Transverse colon (tissue), 4 donors: ENCODE data around the gene KIF1B. TPM values are rescaled to one million over a fixed set of nuclear protein-coding genes. Genes with fewer than 3 reads are reported as not detected.
"Not testable (repeated sequence)": the region's sequence is repeated elsewhere in the genome, so short reads cannot be mapped to it uniquely, and the experiment has no call there.

Source experiments
- DNase-seq: peaks from one replicate; pipeline ENCODE4 v3.0.0-alpha.2; 2019
- H3K27ac ChIP-seq, 4 donors: fragments of 200-600 bp; sonication (generic); 2 replicates each; pipeline ENCODE4 v1.5.1; 2016 to 2018; ENCODE audit warnings: inconsistent platforms in 4 of 4
- H3K27me3 ChIP-seq: fragments of 200-600 bp; sonication (generic); 2 replicates; pipeline ENCODE4 v1.5.1; 2017; ENCODE audit warnings: inconsistent platforms
- H3K36me3 ChIP-seq, 4 donors: fragments of 200-600 bp; sonication (generic); 2 replicates each; pipeline ENCODE4 v1.5.1; 2017 to 2019; ENCODE audit warnings: inconsistent platforms in 4 of 4
- H3K4me1 ChIP-seq, 4 donors: fragments of 200-600 bp; sonication (generic); 2 replicates each; pipeline ENCODE4 v1.5.1; 2017 to 2020; ENCODE audit warnings: inconsistent platforms in 4 of 4
- H3K4me3 ChIP-seq, 4 donors: fragments of 200-600 bp; sonication (generic); 1 replicate in 1 of 4; 2 replicates in 3 of 4; pipeline versions ENCODE4 v1.5.1 to v1.6.1; 2017 to 2019; ENCODE audit warnings: inconsistent platforms in 4 of 4
- H3K9me3 ChIP-seq, 2 donors: fragments of 200-600 bp; sonication (generic); 2 replicates each; pipeline ENCODE4 v1.5.1; 2017 to 2019; ENCODE audit warnings: inconsistent platforms in 2 of 2
- EP300 ChIP-seq: sonication (generic); formaldehyde crosslinking; IDR thresholded peaks from one replicate; pipeline ENCODE4 v1.6.1; 2017; ENCODE audit warnings: antibody characterized with exemption, low read depth
- POLR2A ChIP-seq: fragments of 450-650 bp; IDR thresholded peaks from one replicate; pipeline ENCODE4 v1.6.1; 2016; ENCODE audit warnings: antibody characterized with exemption, mild to moderate bottlenecking, moderate library complexity
- POLR2AphosphoS5 ChIP-seq, 3 donors: sonication (generic); formaldehyde crosslinking; IDR thresholded peaks; one replicate each; pipeline ENCODE4 v1.6.1; 2016; ENCODE audit warnings: antibody characterized with exemption in 3 of 3
- WGBS, 2 donors: methylation state at CpG; one replicate each; pipeline ENCODE4 v1.1.5; 2018; ENCODE audit warnings: low coverage in 1 of 2; 5-methylcytosine and 5-hydroxymethylcytosine counted together
- in situ Hi-C, 4 donors: fragments of 200-750 bp; cut with MboI; loops; one replicate each; pipeline versions ENCODE4 v1.15.0 to v1.15.1; 2017; ENCODE audit warnings: low sequenced_read_pairs in 3 of 4, low pct_ligation_motif_present in 1 of 4, low pct_unique_long_range_greater_than_20kb in 1 of 4
- intact Hi-C: fragments of 100-400 bp; cut with DNase I; formaldehyde crosslinking; loops from one replicate; pipeline ENCODE4 v1.15.1; 2023; ENCODE audit warnings: low total_unique reads
- total RNA-seq, 4 donors: library from RNA; depleted of rRNA; stranded (reverse); fragments of >200 nt; gene quantifications; one replicate each; pipeline ENCODE4 v1.1.0, GENCODE V29; 2016
- TF ChIP-seq, protein P1 (sequence below), 5 experiments: fragments of 200-600 bp in 3 of 5; fragments of 450-650 bp in 2 of 5; sonication (generic) in 3 of 5; IDR thresholded peaks; 1 replicate in 2 of 5; 2 replicates in 3 of 5; pipeline ENCODE4 v1.5.1; 2016 to 2017; ENCODE audit warnings: antibody characterized with exemption in 5 of 5, inconsistent platforms in 3 of 5, mild to moderate bottlenecking in 2 of 5, moderate library complexity in 1 of 5

KIF1B gene
- total RNA-seq, 4 donors from 2014 or later, result 50.9 to 87.9 (median 71.4) TPM

DNA sequence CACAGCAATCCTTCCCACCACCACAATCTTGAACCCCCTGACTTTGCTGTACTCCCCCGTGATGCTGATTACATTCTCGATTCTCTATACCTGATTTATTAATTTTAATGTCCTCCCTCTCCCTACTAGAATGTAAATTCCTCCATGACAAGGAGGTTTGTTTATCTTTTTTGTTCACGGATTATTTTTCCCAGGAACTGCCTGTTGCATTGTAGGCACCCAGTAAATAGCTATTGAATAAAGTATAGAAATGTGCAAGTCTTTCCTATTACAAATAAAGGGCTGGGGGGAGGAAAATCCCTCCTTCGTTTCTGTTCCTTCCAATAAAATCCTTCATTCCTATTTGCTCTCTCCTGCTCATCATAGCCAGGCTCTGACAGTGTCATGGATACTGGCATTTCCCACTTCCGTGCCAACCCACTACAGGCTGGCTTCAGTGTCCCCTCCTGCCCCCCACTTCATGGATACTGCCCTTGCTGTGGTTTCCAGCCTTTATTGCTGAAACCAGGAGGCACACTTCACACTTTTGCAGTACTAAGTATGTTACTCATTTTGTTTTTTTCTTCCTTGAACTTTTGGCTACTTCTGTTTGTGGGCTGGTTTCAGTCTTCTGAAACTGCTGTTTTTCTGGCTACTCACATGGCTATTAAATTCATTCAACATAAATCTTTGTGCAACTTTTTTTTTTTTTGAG is 7.5 kb downstream of the KIF1B start:
- H3K27ac ChIP-seq, result peak overlapping the region; percentile 41 to 62 (median 60)
- no peaks in the 10 kb centered on the region for H3K9me3 ChIP-seq
- no peaks in the 10 kb centered on the region for H3K36me3 ChIP-seq
- H3K27me3 ChIP-seq, result no peaks in the 10 kb centered on the region
- peaks cover 15 to 59% (median 30%) of the 10 kb centered on the region in 4 donors for H3K4me1 ChIP-seq
- WGBS, 2 donors, result 46 to 56% methylated on average over 5 of the region's 5 CpGs
- H3K4me3 ChIP-seq, result no peak overlapping the region
- in situ Hi-C loops, result loop anchor here in 3 of 4 donors (25.0 kb wide), 1 partner anchor 119 kb away; no protein-coding TSS in a partner anchor
- DNase-seq, result no peak
- intact Hi-C loops, result no loop called here
- TF ChIP-seq POLR2A (no peak), POLR2AphosphoS5 (IDR thresholded peaks at IDR 0.05) (no peak), EP300 (no peak)
- TF ChIP-seq, protein P1, sequence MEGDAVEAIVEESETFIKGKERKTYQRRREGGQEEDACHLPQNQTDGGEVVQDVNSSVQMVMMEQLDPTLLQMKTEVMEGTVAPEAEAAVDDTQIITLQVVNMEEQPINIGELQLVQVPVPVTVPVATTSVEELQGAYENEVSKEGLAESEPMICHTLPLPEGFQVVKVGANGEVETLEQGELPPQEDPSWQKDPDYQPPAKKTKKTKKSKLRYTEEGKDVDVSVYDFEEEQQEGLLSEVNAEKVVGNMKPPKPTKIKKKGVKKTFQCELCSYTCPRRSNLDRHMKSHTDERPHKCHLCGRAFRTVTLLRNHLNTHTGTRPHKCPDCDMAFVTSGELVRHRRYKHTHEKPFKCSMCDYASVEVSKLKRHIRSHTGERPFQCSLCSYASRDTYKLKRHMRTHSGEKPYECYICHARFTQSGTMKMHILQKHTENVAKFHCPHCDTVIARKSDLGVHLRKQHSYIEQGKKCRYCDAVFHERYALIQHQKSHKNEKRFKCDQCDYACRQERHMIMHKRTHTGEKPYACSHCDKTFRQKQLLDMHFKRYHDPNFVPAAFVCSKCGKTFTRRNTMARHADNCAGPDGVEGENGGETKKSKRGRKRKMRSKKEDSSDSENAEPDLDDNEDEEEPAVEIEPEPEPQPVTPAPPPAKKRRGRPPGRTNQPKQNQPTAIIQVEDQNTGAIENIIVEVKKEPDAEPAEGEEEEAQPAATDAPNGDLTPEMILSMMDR (IDR thresholded peaks at IDR 0.05), result no peak

DNA sequence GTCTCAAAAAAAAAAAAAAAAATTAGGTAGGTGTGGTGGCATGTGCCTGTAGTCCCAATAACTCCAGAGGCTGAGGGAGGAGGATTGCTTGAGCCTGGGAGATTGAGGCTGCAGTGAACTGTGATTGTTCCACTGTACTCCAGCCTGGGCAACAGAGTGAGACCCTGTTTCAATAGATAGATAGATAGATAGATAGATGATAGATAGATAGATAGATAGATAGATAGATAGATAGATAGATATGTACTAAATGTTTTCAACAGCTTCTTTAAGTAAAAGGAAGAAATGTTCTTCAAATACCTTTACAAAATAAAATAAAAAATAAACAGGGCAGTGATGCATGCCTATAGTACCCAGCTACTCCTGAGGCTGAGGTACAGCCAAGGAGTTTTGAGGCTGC is 9.8 kb downstream of the KIF1B start:
- intact Hi-C loops (no loop called here), in situ Hi-C loops (loop anchor here in 3 of 4 donors (25.0 kb wide), 1 partner anchor 117 kb away; no protein-coding TSS in a partner anchor)
- H3K4me1 ChIP-seq, result peaks cover 15 to 49% (median 26%) of the 10 kb centered on the region in 4 donors

DNA sequence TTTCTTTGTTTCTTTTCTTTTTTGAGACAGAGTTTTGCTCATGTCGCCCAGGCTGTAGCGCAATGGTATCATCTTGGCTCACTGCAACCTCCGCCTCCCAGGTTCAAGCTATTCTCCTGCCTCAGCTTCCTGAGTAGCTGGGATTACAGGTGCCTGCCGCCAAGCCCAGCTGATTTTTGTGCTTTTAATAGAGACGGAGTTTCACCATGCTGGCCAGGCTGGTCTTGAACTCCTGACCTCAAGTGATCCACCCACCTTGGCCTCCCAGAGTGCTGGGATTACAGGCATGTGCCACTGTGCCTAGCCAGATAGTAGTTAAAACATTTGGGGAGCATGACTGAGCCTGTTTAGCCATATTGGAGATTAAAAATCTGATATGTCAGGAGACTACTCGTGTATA is 10.3 kb downstream of the KIF1B start:
- in situ Hi-C loops, result loop anchor here in 3 of 4 donors (25.0 kb wide), 1 partner anchor 117 kb away; no protein-coding TSS in a partner anchor
- H3K9me3 ChIP-seq, intact Hi-C loops, DNase-seq, H3K36me3 ChIP-seq, H3K27ac ChIP-seq, H3K27me3 ChIP-seq, H3K4me3 ChIP-seq: not testable (repeated sequence)
- WGBS, 2 donors, result 93 to 97% methylated on average over 4 to 6 of the region's 6 CpGs
- H3K4me1 ChIP-seq, result peaks cover 15 to 49% (median 29%) of the 10 kb centered on the region in 4 donors

More for the DNA sequence above, 9.8 kb downstream of the KIF1B start:
- Histone ChIP-seq H3K36me3 (no peaks in the 10 kb centered on the region), H3K27ac (no peak overlapping the region), H3K27me3 (no peaks in the 10 kb centered on the region), H3K4me3 (no peak overlapping the region), H3K9me3 (no peaks in the 10 kb centered on the region)
- DNase-seq, result no peak
- TF ChIP-seq POLR2A (no peak), POLR2AphosphoS5 (IDR thresholded peaks at IDR 0.05) (no peak)
- TF ChIP-seq, protein P1 (IDR thresholded peaks at IDR 0.05), result no peak

DNA sequence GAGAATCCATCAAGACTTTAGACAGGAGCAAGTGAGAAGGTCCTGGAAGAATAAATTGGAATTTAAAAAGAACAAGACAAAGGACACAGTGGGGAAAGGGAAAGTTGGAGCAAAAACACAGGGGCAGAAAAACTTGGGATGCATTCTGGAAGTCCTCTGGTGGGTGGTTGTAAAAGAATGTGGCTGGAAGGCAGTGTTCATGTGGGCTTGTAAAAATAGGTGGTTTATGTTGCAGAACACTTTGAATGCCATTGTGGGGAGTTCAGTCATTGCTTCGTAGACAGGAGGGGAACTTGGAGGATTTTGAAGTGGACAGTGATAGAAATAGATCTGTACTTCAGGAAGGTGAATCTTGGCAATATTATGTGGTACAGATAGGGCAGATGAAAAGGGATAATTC is 15.2 kb downstream of the KIF1B start:
- intact Hi-C loops, result no loop called here
- H3K27ac ChIP-seq, result no peak overlapping the region
- H3K27me3 ChIP-seq, result no peaks in the 10 kb centered on the region
- DNase-seq, result no peak
- no peak for TF ChIP-seq EP300
- TF ChIP-seq POLR2AphosphoS5 (IDR thresholded peaks at IDR 0.05), result no peak
- TF ChIP-seq, protein P1 (IDR thresholded peaks at IDR 0.05), result no peak
- H3K36me3 ChIP-seq, result no peaks in the 10 kb centered on the region
- 56 to 68% methylated on average over 1 of the region's 1 CpG for WGBS, 2 donors
- in situ Hi-C loops, result no loop called here
- no peaks in the 10 kb centered on the region for H3K9me3 ChIP-seq
- H3K4me1 ChIP-seq, result peaks cover 0 to 28% (median 10%) of the 10 kb centered on the region in 4 donors
- H3K4me3 ChIP-seq, result no peak overlapping the region

DNA sequence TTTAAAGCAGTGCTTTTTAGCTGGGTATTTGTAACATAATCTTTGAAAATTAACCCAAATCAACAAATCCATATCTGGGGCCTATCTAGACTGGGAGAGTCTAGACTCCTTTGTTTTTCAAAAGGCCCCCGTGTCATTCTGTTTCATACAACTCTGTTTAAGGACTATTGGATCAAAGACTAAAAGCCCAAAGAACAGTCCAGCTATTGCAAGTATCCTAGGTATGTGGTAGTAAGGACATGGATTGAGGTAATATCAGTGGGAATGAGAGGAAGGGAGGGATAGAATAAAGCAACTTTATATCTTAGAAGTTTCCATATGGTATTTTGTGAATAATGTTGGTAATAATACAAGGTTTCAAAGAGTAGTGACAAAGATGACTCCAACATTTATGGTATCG is 18.2 kb downstream of the KIF1B start:
- intact Hi-C loops (no loop called here), in situ Hi-C loops (no loop called here)
- H3K4me1 ChIP-seq, result peaks cover 0 to 34% (median 11%) of the 10 kb centered on the region in 4 donors
- no peak overlapping the region for H3K27ac ChIP-seq
- no peak overlapping the region for H3K4me3 ChIP-seq
- 74 to 84% methylated on average over 2 of the region's 2 CpGs for WGBS, 2 donors
- no peak for DNase-seq
- no peaks in the 10 kb centered on the region for H3K36me3 ChIP-seq
- TF ChIP-seq, protein P1 (IDR thresholded peaks at IDR 0.05), result no peak
- no peak for TF ChIP-seq EP300
- no peak for TF ChIP-seq POLR2A
- TF ChIP-seq POLR2AphosphoS5 (IDR thresholded peaks at IDR 0.05), result no peak
- no peaks in the 10 kb centered on the region for H3K27me3 ChIP-seq
- H3K9me3 ChIP-seq, result no peaks in the 10 kb centered on the region
